ENCODE data around the gene ZNF506.
A peak's percentile ranks its signal among the peaks of the same experiment; 100 is the strongest.
"Not testable (repeated sequence)": the region's sequence is repeated elsewhere in the genome, so short reads cannot be mapped to it uniquely, and the experiment has no call there.

Gene ZNF506

DNA sequence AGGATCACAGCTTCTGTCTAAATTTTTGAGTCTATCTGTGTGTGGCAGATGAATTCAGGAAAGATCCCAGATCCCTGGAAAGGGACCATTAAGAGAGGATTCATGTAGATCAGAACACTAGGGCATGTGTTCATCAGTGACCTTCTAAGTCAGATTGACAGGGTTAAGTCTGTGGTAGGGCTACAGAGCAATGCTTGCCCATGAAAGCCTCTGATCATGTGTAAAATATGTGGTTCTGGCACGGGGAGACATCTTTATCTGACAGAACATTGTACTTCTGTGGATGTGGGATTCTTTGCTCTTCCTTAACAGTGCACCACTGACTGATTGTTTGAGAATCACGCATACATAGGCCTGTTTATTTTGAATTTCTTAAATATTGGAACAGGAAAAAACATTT lies 42.9 kb downstream of the ZNF506 start:
- no peak for DNase-seq

DNA sequence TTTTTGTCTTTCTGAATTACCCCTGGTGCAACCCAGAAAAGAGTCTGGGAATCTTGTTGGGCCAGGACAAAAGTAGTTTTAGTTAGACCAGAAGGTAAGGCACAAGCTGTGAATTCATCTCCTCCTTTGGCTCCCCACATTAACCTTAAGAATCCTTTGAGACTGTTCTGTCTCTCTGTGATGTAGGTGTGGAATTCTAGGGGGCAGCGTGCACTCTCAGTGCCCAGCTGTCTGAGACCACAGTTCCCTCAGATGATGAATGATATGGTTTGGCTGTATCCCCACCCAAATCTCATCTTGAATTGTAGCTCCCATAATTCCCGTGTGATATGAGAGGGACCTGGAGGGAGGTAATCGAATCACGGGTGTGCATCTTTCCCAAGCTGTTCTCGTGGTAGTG lies 43.9 kb downstream of the ZNF506 start:
- DNase-seq, result no peak

DNA sequence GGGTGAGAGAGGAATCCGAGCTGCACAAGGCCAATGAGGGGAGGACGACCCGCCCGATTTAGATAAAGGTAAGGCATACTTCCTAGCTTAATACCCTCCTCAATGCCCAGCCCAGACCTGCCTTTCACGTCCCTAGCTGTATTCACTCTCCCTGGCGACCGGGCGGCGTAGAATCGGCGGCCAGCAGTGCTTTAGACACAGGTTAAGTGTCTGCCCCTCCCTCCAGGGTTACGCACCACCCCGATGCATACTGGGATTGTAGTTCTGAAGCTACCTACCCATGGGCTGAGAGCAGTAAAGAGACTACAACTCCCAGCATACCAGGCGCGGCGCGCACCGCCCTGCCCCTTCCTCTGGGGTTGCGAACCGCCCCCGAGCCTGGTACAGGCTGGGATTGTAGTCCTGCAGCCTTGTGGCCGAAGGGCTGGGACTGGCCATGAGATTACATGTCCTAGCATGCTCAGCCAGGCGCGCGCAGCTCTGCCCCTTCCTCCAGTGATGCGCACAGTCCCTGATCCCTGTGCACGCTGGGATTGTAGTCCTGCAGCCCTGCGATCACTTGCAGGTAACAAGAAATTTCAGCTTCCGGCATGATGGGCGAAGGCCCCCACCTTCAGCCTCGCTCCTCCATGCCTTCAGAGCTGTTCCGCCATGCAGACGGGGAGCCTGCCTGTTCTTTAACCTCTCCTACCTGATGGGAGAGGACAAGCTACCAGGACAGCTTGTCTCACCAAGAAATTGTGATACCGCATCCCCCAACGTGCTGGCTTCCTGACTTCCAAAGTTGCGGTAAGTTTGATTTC lies 45.1 kb downstream of the ZNF506 start:
- peak; percentile 97 for DNase-seq

DNA sequence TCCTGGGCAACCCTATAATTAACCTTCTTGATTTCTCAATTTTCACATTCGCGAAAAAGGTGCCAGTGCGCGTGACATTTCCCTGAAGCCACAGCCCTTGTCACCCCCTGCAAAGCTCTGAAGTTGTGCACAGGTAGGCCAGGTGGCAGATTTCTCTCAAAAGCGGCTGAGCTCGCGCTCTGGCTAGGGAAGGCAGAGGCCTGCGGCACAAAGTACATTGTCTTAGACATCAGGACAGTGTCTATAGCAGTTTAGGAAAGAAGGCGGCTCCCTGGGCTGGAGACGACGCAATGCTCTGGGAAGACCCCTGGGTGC lies 45.7 kb downstream of the ZNF506 start:
- DNase-seq, result no peak

DNA sequence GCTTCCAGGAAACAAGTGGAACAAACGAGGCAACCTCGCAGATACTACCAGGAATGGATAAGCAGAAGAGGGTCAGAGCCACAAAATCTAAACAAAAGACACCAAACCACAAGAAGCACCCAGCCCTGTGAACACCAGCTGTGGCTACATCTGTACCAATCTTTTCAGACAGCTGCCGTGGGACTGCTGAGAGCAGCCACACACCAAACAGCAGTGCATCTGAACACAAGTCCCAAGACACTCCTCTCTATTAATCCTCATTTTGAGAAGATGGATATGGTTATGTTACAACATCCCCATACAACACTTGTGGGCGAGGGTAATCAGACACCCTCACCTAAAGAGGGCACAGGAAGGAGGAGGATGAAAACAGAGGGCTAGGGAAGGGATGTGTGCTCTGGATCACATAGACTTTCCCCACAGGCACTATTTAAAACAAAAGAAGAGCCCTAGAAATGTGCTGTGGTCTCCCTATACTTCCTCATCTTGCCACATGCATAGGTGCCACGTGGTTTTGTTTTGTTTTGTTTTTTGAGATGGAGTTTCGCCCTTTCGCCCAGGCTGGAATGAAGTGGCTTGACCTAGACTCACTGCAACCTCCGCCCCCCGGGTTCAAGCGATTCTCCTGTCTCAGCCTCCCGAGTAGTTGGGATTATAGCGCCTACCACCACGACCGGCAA lies 47.1 kb downstream of the ZNF506 start:
- no peak for DNase-seq

DNA sequence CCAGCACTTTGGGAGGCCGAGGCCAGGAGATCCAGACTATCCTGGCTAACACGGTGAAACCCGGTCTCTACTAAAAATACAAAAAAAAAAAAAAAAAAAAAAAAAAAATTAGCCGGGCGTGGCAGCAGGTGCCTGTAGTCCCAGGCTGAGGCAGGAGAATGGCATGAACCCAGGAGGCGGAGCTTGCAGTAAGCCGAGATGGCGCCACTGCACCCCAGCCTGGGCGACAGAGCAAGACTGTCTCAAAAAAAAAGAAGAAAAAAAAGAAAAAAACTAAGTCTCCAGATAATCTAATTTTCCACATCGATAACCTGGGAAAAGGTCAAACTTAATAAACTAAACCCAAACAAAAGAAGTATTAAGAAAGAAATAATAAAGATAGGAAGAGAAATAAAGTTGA lies 49.6 kb downstream of the ZNF506 start:
- not testable (repeated sequence) for DNase-seq

DNA sequence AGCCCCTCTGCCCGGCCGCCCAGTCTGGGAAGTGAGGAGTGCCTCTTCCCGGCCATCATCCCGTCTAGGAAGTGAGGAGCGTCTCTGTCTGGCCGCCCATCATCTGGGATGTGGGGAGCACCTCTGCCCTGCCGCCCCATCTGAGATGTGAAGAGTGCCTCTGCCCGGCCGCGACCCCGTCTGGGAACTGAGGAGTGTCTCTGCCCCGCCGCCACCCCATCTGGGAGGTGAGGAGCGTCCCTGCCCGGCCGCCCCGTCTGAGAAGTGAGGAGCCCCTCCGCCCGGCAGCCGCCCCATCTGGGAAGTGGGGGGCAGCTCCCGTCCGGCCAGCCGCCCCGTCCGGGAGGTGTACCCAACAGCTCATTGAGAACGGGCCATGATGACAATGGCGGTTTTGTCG lies 51.6 kb downstream of the ZNF506 start:
- not testable (repeated sequence) for DNase-seq

DNA sequence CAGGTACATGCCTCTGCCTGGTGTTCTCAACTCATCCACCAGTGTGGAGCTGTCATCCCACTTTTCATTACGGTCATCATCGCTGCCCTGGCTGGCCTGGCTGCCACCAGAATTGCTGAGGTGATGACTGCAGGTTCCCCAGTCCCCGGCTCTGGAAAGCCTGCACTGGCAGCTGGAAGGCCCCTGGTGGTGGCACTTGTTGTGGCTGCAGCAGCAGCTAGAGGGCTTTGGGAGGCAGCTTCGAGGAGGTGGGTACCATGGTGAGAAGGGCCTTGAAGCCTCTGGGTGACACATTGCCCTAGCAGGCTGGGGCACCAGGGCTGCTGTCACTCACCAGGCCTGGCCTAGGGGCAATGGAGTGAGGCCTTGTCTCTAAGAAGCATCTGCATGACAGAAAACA lies 63.4 kb downstream of the ZNF506 start:
- DNase-seq, result no peak

DNA sequence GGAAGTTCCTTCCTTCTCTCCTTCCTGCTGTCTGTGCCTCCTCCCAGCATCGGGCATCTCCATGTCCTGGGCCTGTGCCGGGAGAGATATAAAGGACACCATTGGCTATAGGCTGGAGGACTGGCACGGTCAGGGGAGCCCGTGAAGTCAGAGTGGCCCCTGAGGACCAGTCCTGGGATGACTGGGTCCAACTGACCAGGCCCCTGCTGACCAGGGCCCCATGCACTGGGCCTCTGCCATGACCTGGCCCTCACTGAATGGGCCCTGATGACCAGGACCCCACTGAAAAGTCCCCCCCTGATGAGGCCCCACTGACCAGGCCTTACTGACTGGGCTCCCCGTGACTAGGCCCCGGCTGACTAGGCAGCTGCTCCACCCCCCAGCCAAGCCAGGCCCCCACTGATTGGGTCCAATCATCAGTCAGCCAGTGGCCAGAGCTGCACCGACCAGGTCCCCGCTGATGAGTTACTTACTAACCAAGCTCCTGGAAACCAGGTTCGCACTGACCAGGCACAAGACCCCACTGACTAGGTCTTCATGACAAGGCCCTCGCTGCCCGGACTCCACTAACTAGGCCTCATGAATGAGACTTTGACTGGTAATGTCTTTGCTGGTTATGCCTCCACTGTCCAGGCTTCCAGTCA lies 68.7 kb downstream of the ZNF506 start:
- no peak for DNase-seq

DNA sequence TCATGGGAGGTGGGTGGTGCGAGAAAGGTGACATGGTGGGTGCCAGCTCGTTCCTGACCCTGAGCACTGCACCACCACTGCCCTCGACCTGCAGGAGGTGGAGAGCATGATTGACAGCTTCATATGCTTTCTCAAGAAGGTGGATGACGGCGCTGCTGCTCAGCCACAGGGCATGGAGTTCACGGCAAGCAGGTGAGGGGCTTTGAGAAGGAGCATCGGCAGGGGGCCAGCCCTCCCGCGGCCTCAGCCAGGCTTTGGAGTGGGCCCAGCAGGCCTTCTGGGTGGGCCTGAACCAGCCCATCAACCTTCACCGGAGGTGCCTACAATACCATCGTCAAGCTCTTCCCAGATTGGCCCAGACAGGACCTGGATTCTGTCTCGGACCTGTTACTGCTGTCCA lies 69.7 kb downstream of the ZNF506 start:
- DNase-seq, result no peak

DNA sequence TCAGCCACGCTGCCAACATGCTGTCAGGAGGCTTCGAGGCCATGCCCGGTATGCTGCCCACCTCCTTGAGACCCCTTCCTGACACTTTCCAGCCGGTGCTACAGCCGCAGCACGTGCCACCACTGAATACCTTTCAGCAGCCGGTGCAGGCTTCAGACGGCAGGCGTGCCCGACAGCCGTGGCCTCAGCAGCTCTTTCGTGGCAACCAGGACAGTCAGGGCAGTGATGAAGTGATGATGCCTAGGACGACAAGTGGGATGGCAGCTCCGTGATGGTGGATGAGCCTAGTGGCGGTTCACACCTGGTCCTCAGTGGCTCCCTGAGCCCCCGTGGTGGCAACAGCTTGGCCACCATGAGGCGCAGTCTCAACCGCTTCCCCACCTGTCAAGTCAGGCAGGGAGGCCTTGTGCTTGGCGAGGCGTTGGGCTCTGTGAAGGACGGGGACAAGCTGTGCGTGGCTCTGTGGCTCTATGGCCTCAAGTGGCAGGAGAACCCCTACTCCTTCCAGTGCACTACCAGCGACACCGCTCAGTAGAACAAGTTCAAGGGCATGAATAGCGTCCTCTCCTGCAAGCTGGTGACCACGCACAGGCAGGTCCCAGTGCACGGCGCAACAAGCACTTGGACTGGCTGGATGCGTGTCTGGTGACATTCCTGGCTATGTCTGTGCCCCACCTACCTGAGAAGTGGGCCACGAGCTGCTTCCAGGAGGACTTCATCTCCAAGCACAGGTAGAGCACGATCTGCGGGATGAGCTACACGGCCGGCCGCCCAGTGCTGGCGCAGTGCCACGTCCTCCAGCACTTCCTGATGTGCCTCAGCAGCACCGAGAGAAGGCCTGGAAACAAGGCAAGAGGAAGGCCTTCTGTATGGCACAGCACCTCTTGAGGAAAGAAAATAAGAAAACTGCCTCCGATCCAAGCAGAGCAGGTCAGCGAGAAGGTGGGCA lies 70.4 kb downstream of the ZNF506 start:
- no peak for DNase-seq

DNA sequence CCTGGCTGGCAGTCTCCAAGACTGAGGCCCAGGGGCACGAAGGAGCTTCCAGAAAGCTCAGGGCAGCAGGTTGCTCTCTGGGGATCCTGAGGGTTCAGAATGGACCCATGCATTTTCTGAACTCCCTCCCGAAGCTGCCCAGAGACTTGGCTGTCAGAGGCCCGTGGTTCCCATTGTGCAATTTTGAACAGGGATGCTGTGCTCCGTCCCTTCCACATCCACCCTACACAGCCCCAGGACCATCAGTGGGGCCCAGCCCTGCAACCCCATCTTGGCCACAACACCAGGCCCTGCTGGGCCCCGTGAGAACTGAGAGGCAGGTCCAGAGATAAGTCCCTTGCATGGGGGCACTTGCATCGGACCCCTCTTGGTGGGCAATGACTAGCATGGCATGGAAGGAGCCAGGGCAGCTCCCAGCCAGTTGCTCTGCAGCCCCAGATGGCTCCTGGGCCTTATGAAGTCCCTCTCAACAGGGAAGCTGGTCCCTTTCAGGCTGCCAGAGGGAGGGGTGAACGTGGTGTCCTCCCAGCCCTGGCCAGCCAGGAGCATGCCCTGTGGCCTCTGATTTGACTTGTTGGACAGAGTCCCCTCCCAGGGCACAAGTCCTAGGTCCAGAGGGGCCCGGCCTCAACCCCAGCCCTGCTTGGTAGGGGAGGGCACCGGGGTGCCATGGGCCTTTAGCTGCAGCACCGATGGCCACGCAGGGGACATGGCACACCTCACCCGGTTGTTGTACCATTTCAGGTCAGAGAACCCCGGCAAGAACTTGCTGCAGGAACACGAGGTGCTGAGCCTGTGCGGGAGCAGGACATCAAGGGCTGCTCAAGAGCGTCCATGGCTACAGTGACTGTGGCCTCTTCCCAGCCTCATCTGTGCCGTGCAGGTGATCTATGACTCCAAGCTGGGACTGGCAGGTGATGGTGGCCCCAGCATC lies 71.4 kb downstream of the ZNF506 start:
- DNase-seq, result no peak

DNA sequence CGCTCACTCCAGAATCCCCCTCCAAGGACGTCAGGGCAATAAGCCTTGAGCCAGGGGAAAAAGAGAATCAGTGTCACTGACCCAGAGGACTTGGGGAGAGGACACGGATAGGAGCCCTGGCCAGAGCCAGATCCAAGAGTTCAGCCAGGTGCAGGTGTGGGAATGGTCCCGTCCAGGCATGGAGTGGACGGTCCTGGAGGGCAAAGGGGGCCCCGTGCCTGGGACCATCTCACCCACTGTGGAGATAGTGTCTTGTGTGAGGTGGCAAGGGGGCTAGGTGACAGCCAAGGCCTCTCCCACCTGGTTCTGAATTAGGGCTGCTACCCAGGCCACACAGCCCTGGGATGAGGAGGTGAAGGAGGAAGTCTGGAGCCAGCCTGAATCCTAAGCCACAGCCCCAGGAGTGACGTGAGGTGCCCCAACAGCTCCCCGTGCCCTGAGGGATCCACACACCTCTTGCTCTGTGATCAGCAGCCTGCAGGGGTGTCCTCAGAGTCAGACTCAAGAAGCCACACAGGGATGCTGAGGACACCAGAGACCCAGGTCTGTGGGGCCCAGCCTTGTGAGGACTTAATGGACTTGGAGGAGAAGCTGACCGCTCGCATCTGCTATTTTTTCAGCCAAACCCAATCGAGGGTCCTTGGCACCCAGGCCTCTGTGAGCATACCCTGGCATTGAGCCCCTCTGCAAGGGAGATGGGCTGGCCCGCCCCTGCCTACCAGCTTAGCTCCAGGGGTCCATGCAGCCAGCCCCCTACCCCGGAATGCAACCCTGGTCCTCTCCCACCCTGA lies 72.2 kb downstream of the ZNF506 start:
- DNase-seq, result no peak

DNA sequence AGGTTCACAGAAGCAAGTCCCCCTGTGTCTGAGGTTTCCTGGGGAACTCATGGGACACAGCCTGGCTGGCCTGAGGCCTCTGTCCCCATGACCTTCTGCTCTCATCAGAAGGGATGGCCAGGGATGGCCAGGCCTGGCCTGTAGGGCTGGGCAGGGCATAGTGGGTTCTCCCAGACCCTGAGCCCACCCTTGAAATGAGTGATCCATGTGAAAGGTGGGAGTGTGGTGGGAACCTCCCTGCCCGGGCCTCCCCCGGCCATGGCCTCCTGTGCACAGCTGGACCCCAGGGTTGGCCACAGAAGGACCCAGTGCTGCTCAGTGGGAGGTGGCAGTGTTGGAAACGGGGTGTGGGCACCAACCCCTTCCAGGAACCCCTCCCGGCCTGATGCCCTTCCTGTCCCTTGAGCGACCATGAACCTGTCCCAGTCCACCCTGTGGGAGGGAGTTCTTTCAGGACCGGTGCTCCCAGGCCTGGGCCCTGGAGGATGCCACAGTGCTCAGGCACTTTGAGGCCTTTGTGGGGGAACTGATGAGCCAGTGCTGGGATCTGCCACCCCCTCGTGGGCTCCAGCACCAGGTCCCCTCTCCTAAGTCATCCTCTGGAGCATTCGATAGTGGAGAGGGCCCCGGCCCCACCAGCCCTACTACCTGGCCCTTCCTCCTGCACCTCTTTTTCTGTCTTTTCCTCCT lies 73.2 kb downstream of the ZNF506 start:
- DNase-seq, result no peak

DNA sequence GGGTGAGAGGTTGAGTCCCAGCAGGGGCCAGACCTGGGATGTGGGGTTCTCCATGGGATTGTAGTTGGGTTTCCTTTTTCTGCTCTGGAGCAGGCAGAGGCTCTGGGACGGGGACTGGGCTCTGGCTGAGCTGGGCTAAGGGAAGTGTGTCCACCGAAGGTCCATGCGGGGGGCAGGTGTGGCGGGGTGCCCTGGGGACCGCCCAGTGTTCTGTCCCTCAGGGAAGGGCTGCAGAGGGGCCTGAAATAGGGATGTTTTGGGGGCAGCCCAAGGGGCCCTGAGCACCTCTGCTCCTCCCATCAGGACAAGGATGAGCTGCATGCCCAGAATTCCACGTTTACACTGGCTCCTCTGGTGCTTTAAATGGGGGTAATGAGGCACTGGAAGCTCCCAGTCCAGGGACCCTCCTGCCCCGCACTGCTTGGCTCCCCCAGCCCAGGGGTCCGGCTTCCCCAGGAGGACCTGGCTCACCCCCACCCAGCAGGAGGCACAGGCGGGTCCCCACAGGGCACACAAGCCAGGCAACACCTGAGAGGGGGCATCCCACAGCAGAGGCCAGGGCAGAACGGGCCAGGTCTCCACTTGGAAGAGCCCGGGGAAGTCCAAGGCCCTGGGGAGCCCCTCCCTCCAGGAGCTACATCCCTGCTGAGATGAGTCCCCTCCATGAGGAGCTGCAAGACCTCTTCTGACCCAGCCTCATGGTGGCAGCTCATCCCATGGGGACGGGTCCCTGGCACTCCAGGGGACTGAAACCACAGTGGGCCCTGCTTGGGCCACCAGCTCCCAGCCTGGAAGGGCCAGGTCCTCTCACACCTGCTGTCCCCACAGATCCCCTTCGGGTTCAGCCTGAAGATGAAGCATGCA lies 74.0 kb downstream of the ZNF506 start:
- DNase-seq, result no peak

DNA sequence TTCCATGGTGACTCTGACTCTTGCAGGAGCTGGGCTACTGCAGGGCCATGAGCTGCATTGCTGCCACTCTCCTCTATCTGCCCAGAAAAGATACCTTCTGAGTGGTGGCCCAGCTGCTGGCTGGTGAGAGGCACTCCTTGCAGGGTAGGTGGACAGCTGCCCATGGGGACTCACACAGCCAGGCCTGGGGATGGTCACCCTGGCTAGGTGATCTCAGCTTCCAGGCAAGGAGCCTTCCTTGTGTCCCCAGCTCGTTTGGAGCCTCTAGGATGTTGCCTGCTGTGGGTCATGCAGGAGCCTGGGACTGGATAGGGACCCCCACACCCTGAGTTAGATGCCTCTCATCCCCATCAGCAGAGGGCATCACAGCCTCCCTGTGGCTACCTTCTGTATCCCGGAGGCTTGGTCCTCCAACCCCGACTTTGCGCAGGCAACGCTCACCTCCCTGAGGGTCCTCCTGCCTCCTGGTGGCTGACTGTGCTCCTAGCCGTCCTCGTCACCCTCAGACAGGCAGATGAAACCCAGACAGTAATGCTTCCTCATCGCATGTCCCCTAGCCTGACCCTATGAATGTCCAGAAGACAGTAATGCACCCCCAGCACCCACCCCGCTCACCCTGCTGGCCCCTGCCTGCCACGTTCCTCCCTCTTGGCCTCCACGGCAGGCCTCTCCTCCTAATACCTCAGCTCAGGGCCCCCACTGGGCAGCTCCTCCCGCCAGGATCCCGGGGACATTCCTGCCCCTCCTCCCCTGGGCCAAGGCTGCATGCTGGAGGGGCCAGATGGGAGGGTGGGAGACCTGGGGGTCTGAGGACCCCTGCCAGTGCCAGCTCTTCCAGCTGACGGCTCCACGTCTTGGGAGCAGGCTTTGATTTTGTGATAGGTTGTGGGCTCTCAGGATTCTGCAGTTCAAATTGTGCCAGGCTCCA lies 75.0 kb downstream of the ZNF506 start:
- DNase-seq, result no peak

DNA sequence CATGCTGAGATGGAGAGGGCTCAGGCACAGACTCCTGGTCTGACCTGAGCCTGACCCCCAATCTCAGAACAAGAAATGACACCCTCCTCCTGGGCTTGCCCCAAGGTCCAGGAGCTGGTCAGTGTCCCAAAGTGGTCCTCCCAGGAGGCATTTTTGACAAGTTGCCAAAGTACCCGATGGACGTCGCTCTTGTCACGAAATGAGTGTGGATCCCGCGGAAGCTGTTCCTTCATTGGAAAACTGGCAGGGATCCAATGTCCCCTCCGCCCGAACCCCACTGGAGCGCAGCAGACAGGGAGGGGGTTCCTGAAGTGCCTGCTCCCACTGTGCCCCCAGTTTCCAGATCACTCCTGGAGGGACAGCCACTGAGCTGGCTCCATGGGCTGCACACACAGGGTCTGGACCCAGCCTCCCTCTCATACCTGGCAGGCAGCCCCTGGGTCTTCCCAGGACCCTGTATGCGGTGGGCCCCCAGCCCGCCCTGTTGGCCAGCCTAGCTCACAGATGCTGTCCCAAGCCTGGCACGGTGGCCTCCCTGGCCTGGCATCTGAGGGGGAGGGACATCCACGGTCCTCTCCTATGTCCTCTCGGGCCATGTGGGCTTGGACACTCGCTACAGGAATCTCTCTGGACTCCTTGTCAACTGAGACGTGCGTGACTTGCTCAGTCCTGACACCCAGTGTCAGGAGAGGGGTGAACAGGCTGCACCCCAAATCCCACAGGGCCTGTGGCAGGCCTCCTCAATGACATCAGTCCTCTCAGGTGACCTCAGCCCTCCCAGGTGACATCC lies 75.9 kb downstream of the ZNF506 start:
- DNase-seq, result no peak

All from fibroblast of skin of back (primary cell).